T-helper 2 cell treated with Interferon-gamma antibody and Interleukin-4, amounts not matched to agents 5 μg/mL and 100 μg/mL, for 36 hours (primary cell): ENCODE measurements around the gene LMLN.
"Not testable (repeated sequence)": the region's sequence is repeated elsewhere in the genome, so short reads cannot be mapped to it uniquely, and the experiment has no call there.

Source experiments
- DNase-seq: peaks from one replicate; pipeline ENCODE4 v3.0.0; 2021; ENCODE audit warnings: low spot score
- H3K27ac Mint-ChIP-seq: one replicate; pipeline ENCODE4 v1.8.0; 2021; ENCODE audit warnings: mild to moderate bottlenecking, mixed read lengths
- H3K27me3 Mint-ChIP-seq: one replicate; pipeline ENCODE4 v1.8.0; 2021; ENCODE audit warnings: low read depth, mixed read lengths
- H3K36me3 Mint-ChIP-seq: one replicate; pipeline ENCODE4 v1.8.0; 2021; ENCODE audit warnings: low read depth, mixed read lengths
- H3K4me1 Mint-ChIP-seq: one replicate; pipeline ENCODE4 v1.8.0; 2021; ENCODE audit warnings: low read depth, mixed read lengths
- H3K4me3 Mint-ChIP-seq: one replicate; pipeline ENCODE4 v1.8.0; 2022; ENCODE audit warnings: mild to moderate bottlenecking, moderate library complexity, mixed read lengths
- H3K9me3 Mint-ChIP-seq: one replicate; pipeline ENCODE4 v1.8.0; 2021; ENCODE audit warnings: mixed read lengths

Gene LMLN

GRCh38 chr3:197959891-197960693 lies at the start of gene LMLN:
TSS of gene LMLN (plus strand) at chr3:197960217. CDS start at chr3:197960246, 29 bp downstream.
- H3K4me3 Mint-ChIP-seq: peak within 1 kb of the TSS; percentile 93
- peak within 1 kb of the TSS; percentile 92 for H3K27ac Mint-ChIP-seq
- H3K27me3 Mint-ChIP-seq: no peaks in the 10 kb centered on the region
- peak; percentile 95 for DNase-seq
- H3K36me3 Mint-ChIP-seq: peaks cover 31% of the 10 kb centered on the region
- H3K4me1 Mint-ChIP-seq: peaks cover 42% of the 10 kb centered on the region
- H3K9me3 Mint-ChIP-seq: no peaks in the 10 kb centered on the region

GRCh38 chr3:197912741-197913476 lies 47.1 kb upstream of the LMLN start:
- no peaks in the 10 kb centered on the region for H3K36me3 Mint-ChIP-seq
- no peaks in the 10 kb centered on the region for H3K9me3 Mint-ChIP-seq
- H3K4me1 Mint-ChIP-seq: no peaks in the 10 kb centered on the region
- no peak overlapping the region for H3K27ac Mint-ChIP-seq
- no peaks in the 10 kb centered on the region for H3K27me3 Mint-ChIP-seq
- H3K4me3 Mint-ChIP-seq: no peak overlapping the region
- no peak for DNase-seq

GRCh38 chr3:197913641-197914380 lies 46.2 kb upstream of the LMLN start:
- no peaks in the 10 kb centered on the region for H3K36me3 Mint-ChIP-seq
- H3K4me3 Mint-ChIP-seq: no peak overlapping the region
- H3K27me3 Mint-ChIP-seq: no peaks in the 10 kb centered on the region
- H3K9me3 Mint-ChIP-seq: no peaks in the 10 kb centered on the region
- no peak for DNase-seq
- H3K27ac Mint-ChIP-seq: no peak overlapping the region
- H3K4me1 Mint-ChIP-seq: no peaks in the 10 kb centered on the region

GRCh38 chr3:197921429-197922275 lies 38.4 kb upstream of the LMLN start:
- H3K4me1 Mint-ChIP-seq, H3K27me3 Mint-ChIP-seq, H3K9me3 Mint-ChIP-seq, H3K36me3 Mint-ChIP-seq, H3K4me3 Mint-ChIP-seq, H3K27ac Mint-ChIP-seq: not testable (repeated sequence)
- DNase-seq: peak; percentile 9

- H3K9me3 Mint-ChIP-seq: peaks cover 5% of the 10 kb centered on the region
Measured at GRCh38 chr3:197926418-197926817, 33.6 kb upstream of the LMLN start.

GRCh38 chr3:197927578-197927977 lies 32.4 kb upstream of the LMLN start:
- H3K4me3 Mint-ChIP-seq, DNase-seq, H3K4me1 Mint-ChIP-seq, H3K27ac Mint-ChIP-seq, H3K27me3 Mint-ChIP-seq, H3K9me3 Mint-ChIP-seq, H3K36me3 Mint-ChIP-seq: not testable (repeated sequence)

More at GRCh38 chr3:197926418-197926817, 33.6 kb upstream of the LMLN start:
- Mint-ChIP-seq H3K36me3 (peaks cover 12% of the 10 kb centered on the region), H3K4me1 (peaks cover 2% of the 10 kb centered on the region), H3K27ac (no peak overlapping the region), H3K4me3 (no peak overlapping the region), H3K27me3 (no peaks in the 10 kb centered on the region)
- no peak for DNase-seq

GRCh38 chr3:197936819-197937384 lies 23.1 kb upstream of the LMLN start:
- no peak for DNase-seq
- Mint-ChIP-seq H3K36me3 (no peaks in the 10 kb centered on the region), H3K27me3 (no peaks in the 10 kb centered on the region), H3K9me3 (no peaks in the 10 kb centered on the region), H3K4me3 (no peak overlapping the region), H3K4me1 (peaks cover 1% of the 10 kb centered on the region), H3K27ac (no peak overlapping the region)

GRCh38 chr3:197940745-197941384 lies 19.2 kb upstream of the LMLN start:
- Mint-ChIP-seq H3K4me3 (no peak overlapping the region), H3K36me3 (no peaks in the 10 kb centered on the region), H3K27me3 (no peaks in the 10 kb centered on the region), H3K9me3 (no peaks in the 10 kb centered on the region), H3K4me1 (peaks cover 1% of the 10 kb centered on the region), H3K27ac (no peak overlapping the region)
- no peak for DNase-seq

- Mint-ChIP-seq H3K36me3 (no peaks in the 10 kb centered on the region), H3K27ac (no peak overlapping the region), H3K27me3 (no peaks in the 10 kb centered on the region), H3K4me1 (peaks cover 1% of the 10 kb centered on the region), H3K9me3 (no peaks in the 10 kb centered on the region), H3K4me3 (no peak overlapping the region)
- DNase-seq: no peak
Measured at GRCh38 chr3:197942956-197943556, 17.0 kb upstream of the LMLN start.

GRCh38 chr3:197949191-197949777 lies 10.7 kb upstream of the LMLN start:
- Mint-ChIP-seq H3K9me3 (no peaks in the 10 kb centered on the region), H3K36me3 (peaks cover 36% of the 10 kb centered on the region), H3K4me1 (peaks cover 32% of the 10 kb centered on the region), H3K27ac (peak overlapping the region; percentile 95), H3K27me3 (no peaks in the 10 kb centered on the region), H3K4me3 (peak overlapping the region; percentile 97)
- DNase-seq: no peak

GRCh38 chr3:197949778-197950676 lies 10.0 kb upstream of the LMLN start, which contains the start of gene RPL35A:
TSS of gene RPL35A (plus strand) at chr3:197950190. CDS start at chr3:197950968, 778 bp downstream.
- Mint-ChIP-seq H3K36me3 (peaks cover 44% of the 10 kb centered on the region), H3K9me3 (no peaks in the 10 kb centered on the region), H3K4me3 (peak within 1 kb of the TSS; percentile 97), H3K27ac (peak within 1 kb of the TSS; percentile 95), H3K27me3 (no peaks in the 10 kb centered on the region), H3K4me1 (peaks cover 32% of the 10 kb centered on the region)
- DNase-seq: peak; percentile 81
